ENCODE measurements around the gene PCDH9. TPM values are rescaled to one million over a fixed set of nuclear protein-coding genes. Genes with fewer than 3 reads are reported as not detected.
A peak's percentile ranks its signal among the peaks of the same experiment; 100 is the strongest.

The PCDH9 gene
- total and polyA plus RNA-seq, 2 experiments from 2014 or later: 0.31 to 0.52 TPM

DNA sequence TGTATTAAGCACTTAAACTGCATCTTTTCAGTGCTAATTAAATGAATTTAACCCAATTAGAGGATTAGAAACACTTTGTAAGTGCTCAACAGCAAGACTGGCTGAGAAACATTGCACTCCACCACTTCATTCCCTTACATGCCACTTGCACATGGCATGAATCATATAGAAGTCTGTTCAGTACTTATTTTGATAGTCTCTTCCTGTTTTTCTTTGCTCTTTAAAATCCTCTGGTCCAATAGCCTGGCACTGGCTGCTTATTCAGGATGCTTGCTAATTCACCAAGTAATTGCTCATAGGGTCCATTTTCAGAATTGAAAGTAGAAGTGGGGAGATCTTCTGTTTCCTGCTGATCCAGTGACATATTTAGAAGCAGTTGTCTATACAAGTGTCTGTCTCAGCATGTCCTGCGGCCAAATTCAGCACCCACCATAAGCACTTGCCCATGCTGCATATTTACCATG, 900.1 kb downstream of the PCDH9 start:
- Mint-ChIP-seq H3K27me3 (ENCODE audit: insufficient read depth, low read depth, poor library complexity) (no peaks in the 10 kb centered on the region), H3K4me3 (no peak overlapping the region), H3K27ac (no peak overlapping the region), H3K4me1 (no peaks in the 10 kb centered on the region), H3K9me3 (no peaks in the 10 kb centered on the region), H3K36me3 (ENCODE audit: low read depth) (no peaks in the 10 kb centered on the region)
- Histone ChIP-seq H3F3A (replicated peaks; ENCODE audit: low read depth) (no peaks in the 10 kb centered on the region), H3K9me2 (ENCODE audit: insufficient read depth) (no peaks in the 10 kb centered on the region), H3K4me1 (ENCODE audit: insufficient read depth) (no peaks in the 10 kb centered on the region), H3K27ac (ENCODE audit: low read depth) (no peak overlapping the region), H3K4me3 (no peak overlapping the region), H3K79me2 (replicated peaks; ENCODE audit: insufficient read depth) (no peaks in the 10 kb centered on the region), H3K27me3 (ENCODE audit: insufficient read depth) (no peaks in the 10 kb centered on the region), H3K4me2 (no peak overlapping the region), H4K20me1 (replicated peaks; ENCODE audit: insufficient read depth) (no peaks in the 10 kb centered on the region), H3K36me3 (ENCODE audit: insufficient read depth) (no peaks in the 10 kb centered on the region), H2AFZ (peak overlapping the region; percentile 39; the same call in 1 of the 2 replicates)
- DNase-seq (ENCODE audit: low spot score) (no peak), ATAC-seq (no peak)
- TF ChIP-seq JUNB (IDR thresholded peaks at IDR 0.05; ENCODE audit: unreplicated experiment): no peak
- no peak for TF ChIP-seq EZH2phosphoT487 (IDR thresholded peaks at IDR 0.05; ENCODE audit: unreplicated experiment)
- TF ChIP-seq EZH2 (IDR thresholded peaks at IDR 0.05; ENCODE audit: low read depth, unreplicated experiment): no peak
- no peak for TF ChIP-seq NANOG (IDR thresholded peaks at IDR 0.05; ENCODE audit: borderline replicate concordance)
- no peak for TF ChIP-seq STAT1 (IDR thresholded peaks at IDR 0.05; ENCODE audit: unreplicated experiment)
- TF ChIP-seq, protein P1, sequence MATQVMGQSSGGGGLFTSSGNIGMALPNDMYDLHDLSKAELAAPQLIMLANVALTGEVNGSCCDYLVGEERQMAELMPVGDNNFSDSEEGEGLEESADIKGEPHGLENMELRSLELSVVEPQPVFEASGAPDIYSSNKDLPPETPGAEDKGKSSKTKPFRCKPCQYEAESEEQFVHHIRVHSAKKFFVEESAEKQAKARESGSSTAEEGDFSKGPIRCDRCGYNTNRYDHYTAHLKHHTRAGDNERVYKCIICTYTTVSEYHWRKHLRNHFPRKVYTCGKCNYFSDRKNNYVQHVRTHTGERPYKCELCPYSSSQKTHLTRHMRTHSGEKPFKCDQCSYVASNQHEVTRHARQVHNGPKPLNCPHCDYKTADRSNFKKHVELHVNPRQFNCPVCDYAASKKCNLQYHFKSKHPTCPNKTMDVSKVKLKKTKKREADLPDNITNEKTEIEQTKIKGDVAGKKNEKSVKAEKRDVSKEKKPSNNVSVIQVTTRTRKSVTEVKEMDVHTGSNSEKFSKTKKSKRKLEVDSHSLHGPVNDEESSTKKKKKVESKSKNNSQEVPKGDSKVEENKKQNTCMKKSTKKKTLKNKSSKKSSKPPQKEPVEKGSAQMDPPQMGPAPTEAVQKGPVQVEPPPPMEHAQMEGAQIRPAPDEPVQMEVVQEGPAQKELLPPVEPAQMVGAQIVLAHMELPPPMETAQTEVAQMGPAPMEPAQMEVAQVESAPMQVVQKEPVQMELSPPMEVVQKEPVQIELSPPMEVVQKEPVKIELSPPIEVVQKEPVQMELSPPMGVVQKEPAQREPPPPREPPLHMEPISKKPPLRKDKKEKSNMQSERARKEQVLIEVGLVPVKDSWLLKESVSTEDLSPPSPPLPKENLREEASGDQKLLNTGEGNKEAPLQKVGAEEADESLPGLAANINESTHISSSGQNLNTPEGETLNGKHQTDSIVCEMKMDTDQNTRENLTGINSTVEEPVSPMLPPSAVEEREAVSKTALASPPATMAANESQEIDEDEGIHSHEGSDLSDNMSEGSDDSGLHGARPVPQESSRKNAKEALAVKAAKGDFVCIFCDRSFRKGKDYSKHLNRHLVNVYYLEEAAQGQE (IDR thresholded peaks at IDR 0.05; ENCODE audit: unreplicated experiment): no peak
- TF ChIP-seq, protein P2, sequence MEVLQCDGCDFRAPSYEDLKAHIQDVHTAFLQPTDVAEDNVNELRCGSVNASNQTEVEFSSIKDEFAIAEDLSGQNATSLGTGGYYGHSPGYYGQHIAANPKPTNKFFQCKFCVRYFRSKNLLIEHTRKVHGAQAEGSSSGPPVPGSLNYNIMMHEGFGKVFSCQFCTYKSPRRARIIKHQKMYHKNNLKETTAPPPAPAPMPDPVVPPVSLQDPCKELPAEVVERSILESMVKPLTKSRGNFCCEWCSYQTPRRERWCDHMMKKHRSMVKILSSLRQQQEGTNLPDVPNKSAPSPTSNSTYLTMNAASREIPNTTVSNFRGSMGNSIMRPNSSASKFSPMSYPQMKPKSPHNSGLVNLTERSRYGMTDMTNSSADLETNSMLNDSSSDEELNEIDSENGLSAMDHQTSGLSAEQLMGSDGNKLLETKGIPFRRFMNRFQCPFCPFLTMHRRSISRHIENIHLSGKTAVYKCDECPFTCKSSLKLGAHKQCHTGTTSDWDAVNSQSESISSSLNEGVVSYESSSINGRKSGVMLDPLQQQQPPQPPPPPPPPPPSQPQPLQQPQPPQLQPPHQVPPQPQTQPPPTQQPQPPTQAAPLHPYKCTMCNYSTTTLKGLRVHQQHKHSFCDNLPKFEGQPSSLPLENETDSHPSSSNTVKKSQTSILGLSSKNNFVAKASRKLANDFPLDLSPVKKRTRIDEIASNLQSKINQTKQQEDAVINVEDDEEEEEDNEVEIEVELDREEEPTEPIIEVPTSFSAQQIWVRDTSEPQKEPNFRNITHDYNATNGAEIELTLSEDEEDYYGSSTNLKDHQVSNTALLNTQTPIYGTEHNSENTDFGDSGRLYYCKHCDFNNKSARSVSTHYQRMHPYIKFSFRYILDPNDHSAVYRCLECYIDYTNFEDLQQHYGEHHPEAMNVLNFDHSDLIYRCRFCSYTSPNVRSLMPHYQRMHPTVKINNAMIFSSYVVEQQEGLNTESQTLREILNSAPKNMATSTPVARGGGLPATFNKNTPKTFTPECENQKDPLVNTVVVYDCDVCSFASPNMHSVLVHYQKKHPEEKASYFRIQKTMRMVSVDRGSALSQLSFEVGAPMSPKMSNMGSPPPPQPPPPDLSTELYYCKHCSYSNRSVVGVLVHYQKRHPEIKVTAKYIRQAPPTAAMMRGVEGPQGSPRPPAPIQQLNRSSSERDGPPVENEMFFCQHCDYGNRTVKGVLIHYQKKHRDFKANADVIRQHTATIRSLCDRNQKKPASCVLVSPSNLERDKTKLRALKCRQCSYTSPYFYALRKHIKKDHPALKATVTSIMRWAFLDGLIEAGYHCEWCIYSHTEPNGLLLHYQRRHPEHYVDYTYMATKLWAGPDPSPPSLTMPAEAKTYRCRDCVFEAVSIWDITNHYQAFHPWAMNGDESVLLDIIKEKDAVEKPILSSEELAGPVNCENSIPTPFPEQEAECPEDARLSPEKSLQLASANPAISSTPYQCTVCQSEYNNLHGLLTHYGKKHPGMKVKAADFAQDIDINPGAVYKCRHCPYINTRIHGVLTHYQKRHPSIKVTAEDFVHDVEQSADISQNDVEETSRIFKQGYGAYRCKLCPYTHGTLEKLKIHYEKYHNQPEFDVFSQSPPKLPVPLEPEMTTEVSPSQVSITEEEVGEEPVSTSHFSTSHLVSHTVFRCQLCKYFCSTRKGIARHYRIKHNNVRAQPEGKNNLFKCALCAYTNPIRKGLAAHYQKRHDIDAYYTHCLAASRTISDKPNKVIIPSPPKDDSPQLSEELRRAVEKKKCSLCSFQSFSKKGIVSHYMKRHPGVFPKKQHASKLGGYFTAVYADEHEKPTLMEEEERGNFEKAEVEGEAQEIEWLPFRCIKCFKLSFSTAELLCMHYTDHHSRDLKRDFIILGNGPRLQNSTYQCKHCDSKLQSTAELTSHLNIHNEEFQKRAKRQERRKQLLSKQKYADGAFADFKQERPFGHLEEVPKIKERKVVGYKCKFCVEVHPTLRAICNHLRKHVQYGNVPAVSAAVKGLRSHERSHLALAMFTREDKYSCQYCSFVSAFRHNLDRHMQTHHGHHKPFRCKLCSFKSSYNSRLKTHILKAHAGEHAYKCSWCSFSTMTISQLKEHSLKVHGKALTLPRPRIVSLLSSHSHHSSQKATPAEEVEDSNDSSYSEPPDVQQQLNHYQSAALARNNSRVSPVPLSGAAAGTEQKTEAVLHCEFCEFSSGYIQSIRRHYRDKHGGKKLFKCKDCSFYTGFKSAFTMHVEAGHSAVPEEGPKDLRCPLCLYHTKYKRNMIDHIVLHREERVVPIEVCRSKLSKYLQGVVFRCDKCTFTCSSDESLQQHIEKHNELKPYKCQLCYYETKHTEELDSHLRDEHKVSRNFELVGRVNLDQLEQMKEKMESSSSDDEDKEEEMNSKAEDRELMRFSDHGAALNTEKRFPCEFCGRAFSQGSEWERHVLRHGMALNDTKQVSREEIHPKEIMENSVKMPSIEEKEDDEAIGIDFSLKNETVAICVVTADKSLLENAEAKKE (CRISPR knock-in tag; IDR thresholded peaks at IDR 0.05): no peak
- no peak for TF ChIP-seq CREB1 (CRISPR knock-in tag; IDR thresholded peaks at IDR 0.05; ENCODE audit: low read depth)
- no peak for TF ChIP-seq POLR2AphosphoS5 (IDR thresholded peaks at IDR 0.05; ENCODE audit: low read depth)
- no peak for TF ChIP-seq ZNF331 (CRISPR knock-in tag; IDR thresholded peaks at IDR 0.05; ENCODE audit: low read depth)
- TF ChIP-seq, protein P3, sequence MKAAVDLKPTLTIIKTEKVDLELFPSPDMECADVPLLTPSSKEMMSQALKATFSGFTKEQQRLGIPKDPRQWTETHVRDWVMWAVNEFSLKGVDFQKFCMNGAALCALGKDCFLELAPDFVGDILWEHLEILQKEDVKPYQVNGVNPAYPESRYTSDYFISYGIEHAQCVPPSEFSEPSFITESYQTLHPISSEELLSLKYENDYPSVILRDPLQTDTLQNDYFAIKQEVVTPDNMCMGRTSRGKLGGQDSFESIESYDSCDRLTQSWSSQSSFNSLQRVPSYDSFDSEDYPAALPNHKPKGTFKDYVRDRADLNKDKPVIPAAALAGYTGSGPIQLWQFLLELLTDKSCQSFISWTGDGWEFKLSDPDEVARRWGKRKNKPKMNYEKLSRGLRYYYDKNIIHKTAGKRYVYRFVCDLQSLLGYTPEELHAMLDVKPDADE (IDR thresholded peaks at IDR 0.05): no peak
- TF ChIP-seq, protein P4, sequence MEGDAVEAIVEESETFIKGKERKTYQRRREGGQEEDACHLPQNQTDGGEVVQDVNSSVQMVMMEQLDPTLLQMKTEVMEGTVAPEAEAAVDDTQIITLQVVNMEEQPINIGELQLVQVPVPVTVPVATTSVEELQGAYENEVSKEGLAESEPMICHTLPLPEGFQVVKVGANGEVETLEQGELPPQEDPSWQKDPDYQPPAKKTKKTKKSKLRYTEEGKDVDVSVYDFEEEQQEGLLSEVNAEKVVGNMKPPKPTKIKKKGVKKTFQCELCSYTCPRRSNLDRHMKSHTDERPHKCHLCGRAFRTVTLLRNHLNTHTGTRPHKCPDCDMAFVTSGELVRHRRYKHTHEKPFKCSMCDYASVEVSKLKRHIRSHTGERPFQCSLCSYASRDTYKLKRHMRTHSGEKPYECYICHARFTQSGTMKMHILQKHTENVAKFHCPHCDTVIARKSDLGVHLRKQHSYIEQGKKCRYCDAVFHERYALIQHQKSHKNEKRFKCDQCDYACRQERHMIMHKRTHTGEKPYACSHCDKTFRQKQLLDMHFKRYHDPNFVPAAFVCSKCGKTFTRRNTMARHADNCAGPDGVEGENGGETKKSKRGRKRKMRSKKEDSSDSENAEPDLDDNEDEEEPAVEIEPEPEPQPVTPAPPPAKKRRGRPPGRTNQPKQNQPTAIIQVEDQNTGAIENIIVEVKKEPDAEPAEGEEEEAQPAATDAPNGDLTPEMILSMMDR (conservative IDR thresholded peaks at IDR 0.05; ENCODE audit: low read depth in 2 of 2): no peak
- TF ChIP-seq ZNF114 (CRISPR knock-in tag; IDR thresholded peaks at IDR 0.05): no peak

All from GM23338 (cell line).